ENCODE data around the gene TCTN2.

The TCTN2 gene

DNA sequence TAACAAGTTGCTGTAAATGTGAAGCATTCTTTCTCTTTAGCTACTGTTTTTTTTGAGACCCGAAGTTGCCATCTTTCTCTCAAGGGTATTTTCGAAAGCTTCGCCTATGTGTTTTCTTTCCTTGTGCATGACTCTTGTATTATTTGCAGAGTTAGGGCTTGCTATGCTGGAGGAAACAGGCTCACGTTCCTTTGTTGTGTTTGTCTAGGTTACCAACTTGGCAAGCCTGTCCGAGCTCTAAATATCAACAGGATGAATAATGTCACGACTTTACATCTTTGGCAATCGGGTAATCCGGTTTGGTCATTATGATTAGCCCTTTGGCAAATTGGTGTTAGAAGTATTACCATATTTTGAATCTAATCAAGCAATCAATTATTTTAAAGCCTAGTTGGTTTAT is 25.3 kb downstream of the TCTN2 start:
- Histone ChIP-seq H3K4me3 (ENCODE audit: low read depth in 1 of 2, low read length in 2 of 2) (no peak overlapping the region), H3K36me3 (ENCODE audit: insufficient read depth, low read length) (peaks cover 24% of the 10 kb centered on the region), H2AFZ (ENCODE audit: low read depth, low read length) (no peak overlapping the region), H3K4me2 (ENCODE audit: insufficient read depth, low read length) (no peak overlapping the region), H3K27me3 (ENCODE audit: insufficient read depth, low read length, poor library complexity) (no peaks in the 10 kb centered on the region), H3K4me1 (ENCODE audit: insufficient read depth, low read length) (no peaks in the 10 kb centered on the region), H3K9me3 (ENCODE audit: insufficient read depth, low read length, severe bottlenecking) (no peaks in the 10 kb centered on the region), H3K79me2 (ENCODE audit: insufficient read depth, low read length) (no peaks in the 10 kb centered on the region), H4K20me1 (ENCODE audit: insufficient read depth, low read length) (no peaks in the 10 kb centered on the region), H3K9ac (ENCODE audit: low read depth, low read length) (no peak overlapping the region), H3K27ac (ENCODE audit: low read length) (no peak overlapping the region)
- DNase-seq (no peak), ATAC-seq (ENCODE audit: insufficient read depth, low read depth) (no peak)
- no peak for TF ChIP-seq EZH2 (IDR thresholded peaks at IDR 0.05; ENCODE audit: borderline replicate concordance, low read depth, low read length, severe bottlenecking)
- TF ChIP-seq, protein P1, sequence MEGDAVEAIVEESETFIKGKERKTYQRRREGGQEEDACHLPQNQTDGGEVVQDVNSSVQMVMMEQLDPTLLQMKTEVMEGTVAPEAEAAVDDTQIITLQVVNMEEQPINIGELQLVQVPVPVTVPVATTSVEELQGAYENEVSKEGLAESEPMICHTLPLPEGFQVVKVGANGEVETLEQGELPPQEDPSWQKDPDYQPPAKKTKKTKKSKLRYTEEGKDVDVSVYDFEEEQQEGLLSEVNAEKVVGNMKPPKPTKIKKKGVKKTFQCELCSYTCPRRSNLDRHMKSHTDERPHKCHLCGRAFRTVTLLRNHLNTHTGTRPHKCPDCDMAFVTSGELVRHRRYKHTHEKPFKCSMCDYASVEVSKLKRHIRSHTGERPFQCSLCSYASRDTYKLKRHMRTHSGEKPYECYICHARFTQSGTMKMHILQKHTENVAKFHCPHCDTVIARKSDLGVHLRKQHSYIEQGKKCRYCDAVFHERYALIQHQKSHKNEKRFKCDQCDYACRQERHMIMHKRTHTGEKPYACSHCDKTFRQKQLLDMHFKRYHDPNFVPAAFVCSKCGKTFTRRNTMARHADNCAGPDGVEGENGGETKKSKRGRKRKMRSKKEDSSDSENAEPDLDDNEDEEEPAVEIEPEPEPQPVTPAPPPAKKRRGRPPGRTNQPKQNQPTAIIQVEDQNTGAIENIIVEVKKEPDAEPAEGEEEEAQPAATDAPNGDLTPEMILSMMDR (IDR thresholded peaks at IDR 0.05; ENCODE audit: borderline replicate concordance, extremely low read depth, low read length, poor library complexity, severe bottlenecking), result no peak

DNA sequence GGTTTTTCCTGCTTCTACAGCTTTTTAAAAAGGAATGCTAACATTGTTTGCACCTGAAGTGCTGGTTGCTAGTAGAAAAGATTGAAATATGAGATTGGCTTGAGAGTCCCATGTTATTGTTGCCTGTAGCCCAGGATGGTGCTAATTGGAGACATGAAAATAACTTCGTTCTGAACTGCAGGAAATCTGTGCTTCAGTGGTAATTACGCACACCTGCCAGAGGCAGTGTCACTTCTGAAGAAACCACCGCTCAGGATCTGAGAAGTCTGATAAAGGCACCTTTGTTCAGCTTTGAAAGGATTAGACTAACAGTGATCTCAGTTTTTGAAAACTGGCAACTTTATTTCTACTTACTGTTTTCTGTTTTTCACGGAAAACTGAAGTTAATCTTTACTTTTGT is 25.7 kb downstream of the TCTN2 start:
- no peaks in the 10 kb centered on the region for H3K9me3 ChIP-seq (ENCODE audit: insufficient read depth, low read length, severe bottlenecking)
- H4K20me1 ChIP-seq (ENCODE audit: insufficient read depth, low read length), result no peaks in the 10 kb centered on the region
- no peak overlapping the region for H2AFZ ChIP-seq (ENCODE audit: low read depth, low read length)
- no peak for DNase-seq
- H3K9ac ChIP-seq (ENCODE audit: low read depth, low read length), result no peak overlapping the region
- H3K27me3 ChIP-seq (ENCODE audit: insufficient read depth, low read length, poor library complexity), result no peaks in the 10 kb centered on the region
- H3K27ac ChIP-seq (ENCODE audit: low read length), result no peak overlapping the region
- H3K4me1 ChIP-seq (ENCODE audit: insufficient read depth, low read length), result no peaks in the 10 kb centered on the region
- TF ChIP-seq, protein P1 (IDR thresholded peaks at IDR 0.05; ENCODE audit: borderline replicate concordance, extremely low read depth, low read length, poor library complexity, severe bottlenecking), result no peak
- TF ChIP-seq EZH2 (IDR thresholded peaks at IDR 0.05; ENCODE audit: borderline replicate concordance, low read depth, low read length, severe bottlenecking), result no peak
- no peak overlapping the region for H3K4me2 ChIP-seq (ENCODE audit: insufficient read depth, low read length)
- H3K36me3 ChIP-seq (ENCODE audit: insufficient read depth, low read length), result peaks cover 22% of the 10 kb centered on the region
- ATAC-seq (ENCODE audit: insufficient read depth, low read depth), result 0 out of 3 replicates have a peak, but pooled peaks have one; percentile 29
- H3K79me2 ChIP-seq (ENCODE audit: insufficient read depth, low read length), result no peaks in the 10 kb centered on the region
- H3K4me3 ChIP-seq (ENCODE audit: low read depth in 1 of 2, low read length in 2 of 2), result no peak overlapping the region

DNA sequence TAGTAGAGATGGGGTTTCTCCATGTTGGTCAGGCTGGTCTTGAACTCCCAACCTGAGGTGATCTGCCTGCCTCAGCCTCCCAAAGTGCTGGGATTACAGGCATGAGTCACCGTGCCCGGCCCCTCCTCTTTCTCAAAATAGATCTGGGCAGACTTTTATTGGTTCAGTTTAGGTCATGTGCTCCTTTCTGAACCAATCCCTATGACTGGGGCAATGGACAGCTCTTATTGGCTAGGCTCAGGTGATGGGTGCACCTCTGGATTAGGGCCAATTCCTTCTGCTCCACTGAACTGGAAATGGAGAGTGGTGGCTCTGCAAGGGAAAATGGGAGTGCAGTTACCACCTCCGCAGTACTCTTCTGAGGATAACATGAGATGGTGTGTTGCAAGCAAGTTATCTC is 35.0 kb downstream of the TCTN2 start:
- Histone ChIP-seq H3K27me3 (ENCODE audit: insufficient read depth, low read length, poor library complexity) (no peaks in the 10 kb centered on the region), H3K79me2 (ENCODE audit: insufficient read depth, low read length) (no peaks in the 10 kb centered on the region), H3K4me3 (ENCODE audit: low read depth in 1 of 2, low read length in 2 of 2) (no peak overlapping the region), H3K9ac (ENCODE audit: low read depth, low read length) (no peak overlapping the region), H3K4me2 (ENCODE audit: insufficient read depth, low read length) (no peak overlapping the region), H3K4me1 (ENCODE audit: insufficient read depth, low read length) (no peaks in the 10 kb centered on the region; the same call in 1 of the 2 replicates), H3K9me3 (ENCODE audit: insufficient read depth, low read length, severe bottlenecking) (no peaks in the 10 kb centered on the region), H2AFZ (ENCODE audit: low read depth, low read length) (no peak overlapping the region), H4K20me1 (ENCODE audit: insufficient read depth, low read length) (no peaks in the 10 kb centered on the region), H3K36me3 (ENCODE audit: insufficient read depth, low read length) (peaks cover 11% of the 10 kb centered on the region; the same call in 1 of the 2 replicates), H3K27ac (ENCODE audit: low read length) (no peak overlapping the region)
- TF ChIP-seq EZH2 (IDR thresholded peaks at IDR 0.05; ENCODE audit: borderline replicate concordance, low read depth, low read length, severe bottlenecking), result no peak
- TF ChIP-seq, protein P1 (IDR thresholded peaks at IDR 0.05; ENCODE audit: borderline replicate concordance, extremely low read depth, low read length, poor library complexity, severe bottlenecking), result no peak
- no peak for DNase-seq
- ATAC-seq (ENCODE audit: insufficient read depth, low read depth), result peak; percentile 44; the same call in 1 of the 3 replicates

DNA sequence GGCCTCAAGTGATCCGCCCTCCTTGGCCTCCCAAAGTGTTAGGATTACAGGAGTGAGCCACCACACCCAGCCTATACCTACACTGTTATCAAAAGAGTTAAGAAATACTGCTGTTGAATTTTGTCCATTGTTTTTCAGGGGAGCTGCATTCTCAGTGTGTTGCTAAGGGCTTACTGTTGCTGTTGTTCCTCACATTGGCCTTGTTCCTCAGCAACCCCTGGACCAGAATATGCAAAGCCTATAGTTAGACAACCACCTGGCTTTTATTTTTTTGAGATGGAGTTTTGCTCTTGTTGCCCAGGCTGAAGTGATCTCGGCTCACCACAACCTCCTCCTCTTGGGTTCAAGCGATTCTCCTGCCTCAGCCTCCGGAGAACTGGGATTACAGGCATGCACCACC is 36.6 kb downstream of the TCTN2 start:
- no peak for TF ChIP-seq EZH2 (IDR thresholded peaks at IDR 0.05; ENCODE audit: borderline replicate concordance, low read depth, low read length, severe bottlenecking)
- TF ChIP-seq, protein P1 (IDR thresholded peaks at IDR 0.05; ENCODE audit: borderline replicate concordance, extremely low read depth, low read length, poor library complexity, severe bottlenecking), result no peak
- ATAC-seq (ENCODE audit: insufficient read depth, low read depth), result no peak
- no peaks in the 10 kb centered on the region for H4K20me1 ChIP-seq (ENCODE audit: insufficient read depth, low read length)

More for the DNA sequence above, 36.6 kb downstream of the TCTN2 start:
- no peak overlapping the region for H3K4me2 ChIP-seq (ENCODE audit: insufficient read depth, low read length)
- peaks cover 2% of the 10 kb centered on the region for H3K79me2 ChIP-seq (ENCODE audit: insufficient read depth, low read length)
- H3K4me1 ChIP-seq (ENCODE audit: insufficient read depth, low read length), result peaks cover 8% of the 10 kb centered on the region
- H3K4me3 ChIP-seq (ENCODE audit: low read depth in 1 of 2, low read length in 2 of 2), result no peak overlapping the region
- H3K27ac ChIP-seq (ENCODE audit: low read length), result no peak overlapping the region
- DNase-seq, result no peak
- no peak overlapping the region for H3K9ac ChIP-seq (ENCODE audit: low read depth, low read length)
- H2AFZ ChIP-seq (ENCODE audit: low read depth, low read length), result no peak overlapping the region
- H3K27me3 ChIP-seq (ENCODE audit: insufficient read depth, low read length, poor library complexity), result no peaks in the 10 kb centered on the region
- H3K9me3 ChIP-seq (ENCODE audit: insufficient read depth, low read length, severe bottlenecking), result no peaks in the 10 kb centered on the region
- H3K36me3 ChIP-seq (ENCODE audit: insufficient read depth, low read length), result peaks cover 9% of the 10 kb centered on the region

Measured in DND-41 (cell line).